ENCODE data around the gene MORC3.

GRCh38 chr21:36320421-36321324 lies 676 bp downstream of the MORC3 start:
- TF ChIP-seq, protein P1, sequence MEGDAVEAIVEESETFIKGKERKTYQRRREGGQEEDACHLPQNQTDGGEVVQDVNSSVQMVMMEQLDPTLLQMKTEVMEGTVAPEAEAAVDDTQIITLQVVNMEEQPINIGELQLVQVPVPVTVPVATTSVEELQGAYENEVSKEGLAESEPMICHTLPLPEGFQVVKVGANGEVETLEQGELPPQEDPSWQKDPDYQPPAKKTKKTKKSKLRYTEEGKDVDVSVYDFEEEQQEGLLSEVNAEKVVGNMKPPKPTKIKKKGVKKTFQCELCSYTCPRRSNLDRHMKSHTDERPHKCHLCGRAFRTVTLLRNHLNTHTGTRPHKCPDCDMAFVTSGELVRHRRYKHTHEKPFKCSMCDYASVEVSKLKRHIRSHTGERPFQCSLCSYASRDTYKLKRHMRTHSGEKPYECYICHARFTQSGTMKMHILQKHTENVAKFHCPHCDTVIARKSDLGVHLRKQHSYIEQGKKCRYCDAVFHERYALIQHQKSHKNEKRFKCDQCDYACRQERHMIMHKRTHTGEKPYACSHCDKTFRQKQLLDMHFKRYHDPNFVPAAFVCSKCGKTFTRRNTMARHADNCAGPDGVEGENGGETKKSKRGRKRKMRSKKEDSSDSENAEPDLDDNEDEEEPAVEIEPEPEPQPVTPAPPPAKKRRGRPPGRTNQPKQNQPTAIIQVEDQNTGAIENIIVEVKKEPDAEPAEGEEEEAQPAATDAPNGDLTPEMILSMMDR (IDR thresholded peaks at IDR 0.05; ENCODE audit: low read depth, low read length, poor library complexity, severe bottlenecking) = no peak
- no peak for TF ChIP-seq EZH2phosphoT487 (IDR thresholded peaks at IDR 0.05; ENCODE audit: borderline replicate concordance, low read length)
